HCT116 (cell line): ENCODE measurements around the gene GRM2. TPM values are rescaled to one million over a fixed set of nuclear protein-coding genes. Genes with fewer than 3 reads are reported as not detected.
A peak's percentile ranks its signal among the peaks of the same experiment; 100 is the strongest.

Experiments used
- ATAC-seq: fragments of 200-7000 bp; cut with Tn5 transposase; 2 replicates; pipeline ENCODE4 v1.9.1; 2020; ENCODE audit warnings: mild to moderate bottlenecking, moderate library complexity
- BruUV-seq: library from RNA; stranded (reverse); fragments of 400-500 nt; replicated peaks from 2 replicates; lab custom pipeline; 2021; lab: Mats Ljungman, UMichigan
- CTCF ChIA-PET: fragments of 300-600 bp; sonication (Branson Sonifier 250); formaldehyde crosslinking; loops from one replicate; lab custom pipeline; 2021; ENCODE audit warnings: antibody characterized with exemption; lab: Charles Lee
- POLR2A ChIA-PET: fragments of 300-600, 350-600 bp; sonication (Branson Sonifier 250); formaldehyde crosslinking; loops from one replicate; lab custom pipeline; 2021; ENCODE audit warnings: antibody characterized with exemption; lab: Charles Lee
- RAD21 ChIA-PET, 2 experiments: fragments of 300-600 bp; sonication (Branson Sonifier 250); formaldehyde crosslinking; loops; one replicate each; lab custom pipeline; 2023; ENCODE audit warnings: low total read pairs in 2 of 2; ENCODE audit not compliant: uncharacterized antibody in 2 of 2, unreplicated experiment in 2 of 2, low non-redundant PET in 1 of 2; lab: Charles Lee
- DNase-seq: peaks from one replicate; pipeline ENCODE4 v3.0.0-alpha.2; 2010; ENCODE audit warnings: low read depth, low spot score
- H2AFZ ChIP-seq: fragments of 200-600 bp; shearing (Covaris generic), sonication (generic); 2 replicates; pipeline ENCODE4 v1.6.1; 2017; ENCODE audit warnings: low read depth, mixed run types, mixed read lengths, antibody characterized with exemption, low read length; ENCODE audit not compliant: poor library complexity, severe bottlenecking
- H3K27ac ChIP-seq: 2 replicates; pipeline ENCODE4 v1.5.1; 2012; ENCODE audit warnings: low read depth, low read length
- H3K27me3 ChIP-seq: fragments of 200-600 bp; sonication (generic); 2 replicates; pipeline ENCODE4 v1.6.1; 2016; ENCODE audit warnings: mixed run types, low read length, mixed read lengths; ENCODE audit not compliant: insufficient read depth
- H3K36me3 ChIP-seq, 2 experiments: fragments of 200-500 bp in 1 of 2; fragments of 200-600 bp in 1 of 2; sonication (Bioruptor generic) in 1 of 2; sonication (generic) in 1 of 2; 2 replicates each; pipeline versions ENCODE4 v1.5.1 to v1.6.1; 2014 to 2016; ENCODE audit warnings: low read length in 2 of 2, inconsistent platforms in 1 of 2, mixed read lengths in 1 of 2, mixed run types in 1 of 2; ENCODE audit not compliant: insufficient read depth in 2 of 2, control insufficient read depth in 1 of 2
- H3K4me1 ChIP-seq, 2 experiments: fragments of 200-600 bp in 1 of 2; sonication (generic) in 1 of 2; 2 replicates each; pipeline versions ENCODE4 v1.5.1 to v1.6.1; 2012 to 2017; ENCODE audit warnings: low read length in 2 of 2, inconsistent platforms in 1 of 2, mild to moderate bottlenecking in 1 of 2, mixed read lengths in 1 of 2, mixed run types in 1 of 2, moderate library complexity in 1 of 2; ENCODE audit not compliant: insufficient read depth in 2 of 2, control insufficient read depth in 1 of 2
- H3K4me2 ChIP-seq: fragments of 200-600 bp; sonication (generic); 2 replicates; pipeline ENCODE4 v1.6.1; 2017; ENCODE audit warnings: mixed run types, low read length, mixed read lengths
- H3K4me3 ChIP-seq, 2 experiments: fragments of 200-600 bp in 1 of 2; sonication (generic) in 1 of 2; replicated peaks in 1 of 2; 2 replicates each; pipeline ENCODE4 v1.5.1; 2011 to 2016; ENCODE audit warnings: low read length in 2 of 2, control low read depth in 1 of 2, low read depth in 1 of 2, mild to moderate bottlenecking in 1 of 2, mixed read lengths in 1 of 2, mixed run types in 1 of 2
- H3K79me2 ChIP-seq: fragments of 200-600 bp; sonication (generic); 2 replicates; pipeline ENCODE4 v1.6.1; 2017; ENCODE audit warnings: mild to moderate bottlenecking, mixed run types, low read length, moderate library complexity, mixed read lengths; ENCODE audit not compliant: insufficient read depth
- H3K9ac ChIP-seq: fragments of 200-600 bp; sonication (generic); 2 replicates; pipeline ENCODE4 v1.6.1; 2016; ENCODE audit warnings: low read length, mixed read lengths
- H3K9me2 ChIP-seq: fragments of 200-600 bp; sonication (generic), shearing (Covaris generic); 2 replicates; pipeline ENCODE4 v1.6.1; 2017; ENCODE audit warnings: mixed run types, mild to moderate bottlenecking, moderate library complexity; ENCODE audit not compliant: insufficient read depth
- H3K9me3 ChIP-seq, 2 experiments: fragments of 200-500 bp in 1 of 2; fragments of 200-600 bp in 1 of 2; sonication (Bioruptor generic) in 1 of 2; sonication (generic) in 1 of 2; 2 replicates each; pipeline ENCODE4 v1.6.1; 2014 to 2017; ENCODE audit warnings: low read length in 2 of 2, mixed read lengths in 2 of 2, inconsistent platforms in 1 of 2, low read depth in 1 of 2, mild to moderate bottlenecking in 1 of 2, mixed run types in 1 of 2, moderate library complexity in 1 of 2; ENCODE audit not compliant: control insufficient read depth in 1 of 2, insufficient read depth in 1 of 2
- H4K20me1 ChIP-seq: fragments of 200-600 bp; sonication (generic), shearing (Covaris generic); 2 replicates; pipeline ENCODE4 v1.6.1; 2017; ENCODE audit warnings: mixed run types, mild to moderate bottlenecking, moderate library complexity; ENCODE audit not compliant: insufficient read depth
- CBX3 ChIP-seq: IDR thresholded peaks from 2 replicates; pipeline ENCODE4 v1.6.1; 2012; ENCODE audit warnings: low read depth
- CEBPB ChIP-seq: IDR thresholded peaks from 2 replicates; pipeline ENCODE4 v1.6.1; 2012; ENCODE audit warnings: low read depth
- EGR1 ChIP-seq: IDR thresholded peaks from 2 replicates; pipeline ENCODE4 v1.6.1; 2012; ENCODE audit warnings: low read depth
- ELF1 ChIP-seq: IDR thresholded peaks from 2 replicates; pipeline ENCODE4 v1.6.1; 2012; ENCODE audit warnings: low read depth, borderline replicate concordance
- EZH2phosphoT487 ChIP-seq: fragments of 200-600 bp; IDR thresholded peaks from 2 replicates; pipeline ENCODE4 v1.6.1; 2018; ENCODE audit warnings: antibody characterized with exemption, borderline replicate concordance
- MAX ChIP-seq: IDR thresholded peaks from 2 replicates; pipeline ENCODE4 v1.6.1; 2012
- POLR2AphosphoS5 ChIP-seq: IDR thresholded peaks from 2 replicates; pipeline ENCODE4 v1.6.1; 2011; ENCODE audit warnings: mild to moderate bottlenecking, low read depth, low read length, moderate library complexity
- REST ChIP-seq: IDR thresholded peaks from 2 replicates; pipeline ENCODE4 v1.6.1; 2012; ENCODE audit warnings: low read depth
- SIN3A ChIP-seq: IDR thresholded peaks from 2 replicates; pipeline ENCODE4 v1.6.1; 2012; ENCODE audit warnings: low read depth
- YY1 ChIP-seq: IDR thresholded peaks from 2 replicates; pipeline ENCODE4 v1.6.1; 2011; ENCODE audit warnings: low read length, low read depth, moderate library complexity, mild to moderate bottlenecking; ENCODE audit not compliant: insufficient replicate concordance; ENCODE audit errors: extremely low read depth
- ZBTB33 ChIP-seq: IDR thresholded peaks from 2 replicates; pipeline ENCODE4 v1.6.1; 2011; ENCODE audit warnings: mild to moderate bottlenecking, low read length, moderate library complexity; ENCODE audit not compliant: insufficient replicate concordance; ENCODE audit errors: extremely low read depth
- intact Hi-C: fragments of 100-400 bp; cut with micrococcal nuclease; formaldehyde crosslinking; loops from 2 replicates; pipeline ENCODE4 v1.10.0; 2022
- total RNA-seq: library from RNA; stranded (reverse); gene quantifications from one replicate; pipeline ENCODE4 v1.2.1, GENCODE V29; 2021; ENCODE audit not compliant: unreplicated experiment
- TF ChIP-seq, protein P1 (sequence below), 3 experiments: fragments of 200-600 bp in 1 of 3; sonication (generic) in 1 of 3; IDR thresholded peaks in 2 of 3; conservative IDR thresholded peaks in 1 of 3; 2 replicates each; pipeline ENCODE4 v1.5.1; 2012 to 2017; ENCODE audit warnings: low read depth in 2 of 3, low read length in 2 of 3, antibody characterized with exemption in 1 of 3, borderline replicate concordance in 1 of 3, control low read depth in 1 of 3, mild to moderate bottlenecking in 1 of 3, mixed read lengths in 1 of 3, mixed run types in 1 of 3, moderate library complexity in 1 of 3; ENCODE audit not compliant: insufficient read depth in 1 of 3

GRM2 gene
- total RNA-seq, 1 experiment from 2014 or later, result 0.32 TPM

DNA sequence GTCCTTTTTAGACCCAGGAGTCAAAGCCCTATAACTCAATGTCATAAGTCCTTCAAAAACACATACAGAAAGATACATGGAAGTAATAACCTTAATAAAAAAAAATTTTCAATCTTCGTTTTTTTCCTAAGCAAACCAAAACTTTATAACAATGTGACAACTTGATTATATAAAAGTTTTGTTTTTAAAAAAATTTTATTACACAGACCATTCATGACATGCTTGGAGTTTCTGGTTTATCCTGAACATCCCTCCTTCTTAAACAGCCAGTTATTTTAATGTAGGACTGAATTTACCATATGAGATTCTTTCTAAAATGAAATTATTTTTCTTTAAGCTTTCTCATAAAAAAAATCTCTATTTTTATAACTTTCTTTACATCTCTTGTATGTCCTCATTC, 41.5 kb downstream of the GRM2 start:
- ChIA-PET RAD21 (no interaction called here), CTCF (no interaction called here), POLR2A (no interaction called here)
- Histone ChIP-seq H3K9me3 (0 out of 4 replicates have a peak, but pooled peaks cover 0 to 4% of the 10 kb centered on the region in 2 experiments), H3K79me2 (no peaks in the 10 kb centered on the region), H2AFZ (no peak overlapping the region), H3K9me2 (no peaks in the 10 kb centered on the region), H3K27me3 (no peaks in the 10 kb centered on the region), H3K4me3 (no peak overlapping the region), H3K4me2 (no peak overlapping the region), H3K9ac (no peak overlapping the region), H3K4me1 (no peaks in the 10 kb centered on the region), H3K27ac (no peak overlapping the region), H4K20me1 (no peaks in the 10 kb centered on the region), H3K36me3 (no peaks in the 10 kb centered on the region)
- BruUV-seq, result no TSS peak
- ATAC-seq (no peak), DNase-seq (peak; percentile 2)
- intact Hi-C loops, result no loop called here
- no peak for TF ChIP-seq EGR1
- no peak for TF ChIP-seq ELF1

DNA sequence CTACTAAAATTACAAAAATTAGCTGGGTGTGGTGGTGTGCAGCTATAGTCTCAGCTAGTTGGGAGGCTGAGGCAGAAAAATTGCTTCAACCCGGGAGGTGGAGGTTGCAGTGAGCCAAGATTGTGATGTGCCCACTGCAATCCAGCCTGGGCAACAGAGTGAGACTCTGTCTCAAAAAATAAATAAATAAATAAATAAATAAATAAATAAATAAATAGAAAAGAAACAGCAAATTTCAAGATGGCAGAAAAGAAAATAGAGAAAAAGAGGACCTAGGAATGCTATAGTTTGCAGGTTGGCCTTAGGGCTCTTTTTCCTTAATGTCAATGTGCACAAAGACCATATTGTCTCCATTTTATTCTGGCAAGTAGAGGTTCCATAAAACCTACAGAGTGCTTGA, 44.0 kb downstream of the GRM2 start:
- no peak overlapping the region for H3K4me3 ChIP-seq
- POLR2A ChIA-PET, result no interaction called here
- RAD21 ChIA-PET, result no interaction called here
- no peak overlapping the region for H2AFZ ChIP-seq
- H3K36me3 ChIP-seq, result no peaks in the 10 kb centered on the region
- no peak overlapping the region for H3K27ac ChIP-seq
- no TSS peak for BruUV-seq
- no peaks in the 10 kb centered on the region for H3K27me3 ChIP-seq
- DNase-seq (no peak), ATAC-seq (no peak)
- H3K79me2 ChIP-seq, result no peaks in the 10 kb centered on the region
- CTCF ChIA-PET, result no interaction called here
- H3K9me2 ChIP-seq, result no peaks in the 10 kb centered on the region
- no peaks in the 10 kb centered on the region for H4K20me1 ChIP-seq
- no peak overlapping the region for H3K9ac ChIP-seq
- intact Hi-C loops, result no loop called here
- H3K4me2 ChIP-seq, result no peak overlapping the region
- H3K4me1 ChIP-seq, result no peaks in the 10 kb centered on the region
- peaks cover 0 to 4% of the 10 kb centered on the region in 2 experiments; a peak in 1 of 4 replicates for H3K9me3 ChIP-seq
- TF ChIP-seq YY1 (no peak), CBX3 (no peak), POLR2AphosphoS5 (no peak), ZBTB33 (no peak), ELF1 (no peak), EZH2phosphoT487 (no peak), SIN3A (no peak), CEBPB (no peak), EGR1 (no peak), REST (no peak), MAX (no peak)
- TF ChIP-seq, protein P1, sequence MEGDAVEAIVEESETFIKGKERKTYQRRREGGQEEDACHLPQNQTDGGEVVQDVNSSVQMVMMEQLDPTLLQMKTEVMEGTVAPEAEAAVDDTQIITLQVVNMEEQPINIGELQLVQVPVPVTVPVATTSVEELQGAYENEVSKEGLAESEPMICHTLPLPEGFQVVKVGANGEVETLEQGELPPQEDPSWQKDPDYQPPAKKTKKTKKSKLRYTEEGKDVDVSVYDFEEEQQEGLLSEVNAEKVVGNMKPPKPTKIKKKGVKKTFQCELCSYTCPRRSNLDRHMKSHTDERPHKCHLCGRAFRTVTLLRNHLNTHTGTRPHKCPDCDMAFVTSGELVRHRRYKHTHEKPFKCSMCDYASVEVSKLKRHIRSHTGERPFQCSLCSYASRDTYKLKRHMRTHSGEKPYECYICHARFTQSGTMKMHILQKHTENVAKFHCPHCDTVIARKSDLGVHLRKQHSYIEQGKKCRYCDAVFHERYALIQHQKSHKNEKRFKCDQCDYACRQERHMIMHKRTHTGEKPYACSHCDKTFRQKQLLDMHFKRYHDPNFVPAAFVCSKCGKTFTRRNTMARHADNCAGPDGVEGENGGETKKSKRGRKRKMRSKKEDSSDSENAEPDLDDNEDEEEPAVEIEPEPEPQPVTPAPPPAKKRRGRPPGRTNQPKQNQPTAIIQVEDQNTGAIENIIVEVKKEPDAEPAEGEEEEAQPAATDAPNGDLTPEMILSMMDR (IDR thresholded peaks at IDR 0.05 in 2 of 3, conservative IDR thresholded peaks at IDR 0.05 in 1 of 3; ENCODE audit: borderline replicate concordance in 1 of 3, insufficient read depth in 1 of 3, low read depth in 2 of 3, low read length in 2 of 3), result no peak
